Measurements from ENCODE around the gene LPP. TPM values are rescaled to one million over a fixed set of nuclear protein-coding genes. Genes with fewer than 3 reads are reported as not detected.

Gene LPP
- total and polyA plus RNA-seq, 2 donors (not counting 1 experiment from before 2014, with no cell fraction given): 7.6 to 81.7 TPM

DNA sequence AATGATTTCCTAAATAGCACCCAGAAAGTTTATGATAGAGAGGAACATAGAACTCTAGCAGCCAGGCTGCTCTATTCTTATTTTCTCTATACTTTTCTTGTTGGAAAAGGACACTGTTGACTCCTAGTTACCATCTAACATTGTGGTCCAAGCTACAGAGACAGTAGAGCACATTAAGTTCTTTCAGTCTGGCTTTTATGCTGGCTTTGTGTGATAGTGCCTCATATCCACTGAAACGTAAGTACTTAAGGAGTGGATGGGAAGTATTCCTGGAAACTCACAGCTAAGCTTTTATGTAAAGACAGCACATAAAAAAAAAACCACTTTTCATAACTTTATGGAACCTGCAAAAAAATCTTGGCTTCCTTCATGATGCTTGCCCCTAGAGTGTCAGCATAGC, 537.7 kb downstream of the LPP start:
- Histone ChIP-seq H3K79me2 (ENCODE audit: control insufficient read depth, insufficient read depth, low read length) (no peaks in the 10 kb centered on the region), H3K4me1 (ENCODE audit: control insufficient read depth in 2 of 2, insufficient read depth in 2 of 2, low read length in 2 of 2) (peaks cover 8 to 17% of the 10 kb centered on the region in 2 donors), H3K27ac (ENCODE audit: low read length in 2 of 2) (no peak overlapping the region), H4K20me1 (ENCODE audit: control insufficient read depth, insufficient read depth, low read length, poor library complexity, severe bottlenecking) (no peaks in the 10 kb centered on the region), H3K4me2 (replicated peaks; ENCODE audit: low read depth, low read length, poor library complexity, severe bottlenecking) (no peak overlapping the region), H2AFZ (ENCODE audit: insufficient read depth, low read depth, low read length, poor library complexity, severe bottlenecking) (no peak overlapping the region), H3K9ac (ENCODE audit: low read length) (no peak overlapping the region), H3K27me3 (replicated peaks in 1 of 4; ENCODE audit: control extremely low read depth in 1 of 4, control insufficient read depth in 3 of 4, insufficient read depth in 4 of 4, low read length in 3 of 4) (no peaks in the 10 kb centered on the region), H3K36me3 (replicated peaks in 1 of 2; ENCODE audit: control extremely low read depth in 1 of 2, control insufficient read depth in 1 of 2, extremely low read depth in 1 of 2, insufficient read depth in 2 of 2, low read length in 1 of 2) (no peaks in the 10 kb centered on the region), H3K4me3 (ENCODE audit: control extremely low read depth in 1 of 5, extremely low read depth in 1 of 5, insufficient read depth in 1 of 5, low read depth in 2 of 5, low read length in 4 of 5) (no peak overlapping the region), H3K9me3 (ENCODE audit: control extremely low read depth in 1 of 3, control insufficient read depth in 2 of 3, insufficient read depth in 1 of 3, low read length in 2 of 3) (no peaks in the 10 kb centered on the region)
- ChIA-PET CTCF (interaction anchor here (1.3 to 2.8 kb wide), 2 partner anchors 11 to 951 kb away, joined by 4 to 8 read pairs; no protein-coding TSS in a partner anchor), POLR2A (no interaction called here)
- intact Hi-C loops (cut with micrococcal nuclease): loop anchor here (5.0 kb wide), 1 partner anchor 84 kb away; no protein-coding TSS in a partner anchor
- no peak overlapping the region for H3K27ac Mint-ChIP-seq
- H3K4me3 Mint-ChIP-seq: no peak overlapping the region
- no peak for DNase-seq
- ATAC-seq (ENCODE audit: low read depth): no peak
- H3K27me3 Mint-ChIP-seq: no peaks in the 10 kb centered on the region
- TF ChIP-seq, protein P1, sequence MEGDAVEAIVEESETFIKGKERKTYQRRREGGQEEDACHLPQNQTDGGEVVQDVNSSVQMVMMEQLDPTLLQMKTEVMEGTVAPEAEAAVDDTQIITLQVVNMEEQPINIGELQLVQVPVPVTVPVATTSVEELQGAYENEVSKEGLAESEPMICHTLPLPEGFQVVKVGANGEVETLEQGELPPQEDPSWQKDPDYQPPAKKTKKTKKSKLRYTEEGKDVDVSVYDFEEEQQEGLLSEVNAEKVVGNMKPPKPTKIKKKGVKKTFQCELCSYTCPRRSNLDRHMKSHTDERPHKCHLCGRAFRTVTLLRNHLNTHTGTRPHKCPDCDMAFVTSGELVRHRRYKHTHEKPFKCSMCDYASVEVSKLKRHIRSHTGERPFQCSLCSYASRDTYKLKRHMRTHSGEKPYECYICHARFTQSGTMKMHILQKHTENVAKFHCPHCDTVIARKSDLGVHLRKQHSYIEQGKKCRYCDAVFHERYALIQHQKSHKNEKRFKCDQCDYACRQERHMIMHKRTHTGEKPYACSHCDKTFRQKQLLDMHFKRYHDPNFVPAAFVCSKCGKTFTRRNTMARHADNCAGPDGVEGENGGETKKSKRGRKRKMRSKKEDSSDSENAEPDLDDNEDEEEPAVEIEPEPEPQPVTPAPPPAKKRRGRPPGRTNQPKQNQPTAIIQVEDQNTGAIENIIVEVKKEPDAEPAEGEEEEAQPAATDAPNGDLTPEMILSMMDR (IDR thresholded peaks at IDR 0.05): no peak
- no peak for TF ChIP-seq EZH2 (IDR thresholded peaks at IDR 0.05; ENCODE audit: borderline replicate concordance, insufficient read depth, low read depth, low read length, poor library complexity, severe bottlenecking)
- no CpG with 5 or more reads among the region's 1 CpG for WGBS (ENCODE audit: insufficient coverage)
- H3K4me1 Mint-ChIP-seq: peaks cover 37% of the 10 kb centered on the region
- no peaks in the 10 kb centered on the region for H3K9me3 Mint-ChIP-seq (ENCODE audit: insufficient read depth)

DNA sequence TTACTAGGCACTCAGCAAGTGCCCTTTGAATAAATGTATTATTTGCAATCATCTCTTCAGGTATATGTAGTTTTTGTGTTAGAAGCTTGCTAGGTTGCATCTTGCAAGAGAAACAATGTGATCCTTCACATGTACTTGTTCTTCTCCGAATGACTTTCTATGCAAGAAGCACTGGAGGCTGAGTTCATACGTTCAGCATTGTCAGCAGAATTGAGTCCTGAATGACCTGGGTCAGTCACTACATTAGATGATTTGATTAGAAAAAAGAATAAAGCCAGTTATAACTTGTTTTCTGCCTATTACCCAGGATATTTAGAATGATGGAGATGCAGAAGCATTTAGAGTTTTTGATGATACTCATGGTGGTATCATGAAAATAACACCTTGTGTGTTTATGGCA, 538.7 kb downstream of the LPP start:
- 100% methylated on average over 2 of the region's 2 CpGs for WGBS (ENCODE audit: insufficient coverage)

More for the DNA sequence above, 538.7 kb downstream of the LPP start:
- Mint-ChIP-seq H3K27me3 (no peaks in the 10 kb centered on the region), H3K4me3 (no peak overlapping the region), H3K9me3 (ENCODE audit: insufficient read depth) (no peaks in the 10 kb centered on the region), H3K27ac (no peak overlapping the region), H3K4me1 (peaks cover 34% of the 10 kb centered on the region)
- H3K27ac ChIP-seq (ENCODE audit: low read length in 2 of 2): no peak overlapping the region
- CTCF ChIA-PET: interaction anchor here (1.7 kb wide), 1 partner anchor 952 kb away, joined by 5 read pairs; no protein-coding TSS in a partner anchor
- no peak overlapping the region for H3K4me3 ChIP-seq (ENCODE audit: control extremely low read depth in 1 of 5, extremely low read depth in 1 of 5, insufficient read depth in 1 of 5, low read depth in 2 of 5, low read length in 4 of 5)
- intact Hi-C loops (cut with micrococcal nuclease): loop anchor here (5.0 kb wide), 1 partner anchor 85 kb away; no protein-coding TSS in a partner anchor
- no peak overlapping the region for H2AFZ ChIP-seq (ENCODE audit: insufficient read depth, low read depth, low read length, poor library complexity, severe bottlenecking)
- ATAC-seq (ENCODE audit: low read depth): no peak
- no peaks in the 10 kb centered on the region for H3K79me2 ChIP-seq (ENCODE audit: control insufficient read depth, insufficient read depth, low read length)
- no peak overlapping the region for H3K9ac ChIP-seq (ENCODE audit: low read length)
- H4K20me1 ChIP-seq (ENCODE audit: control insufficient read depth, insufficient read depth, low read length, poor library complexity, severe bottlenecking): no peaks in the 10 kb centered on the region
- H3K4me1 ChIP-seq (ENCODE audit: control insufficient read depth in 2 of 2, insufficient read depth in 2 of 2, low read length in 2 of 2): peaks cover 5 to 15% of the 10 kb centered on the region in 2 donors
- POLR2A ChIA-PET: no interaction called here
- H3K36me3 ChIP-seq (replicated peaks in 1 of 2; ENCODE audit: control extremely low read depth in 1 of 2, control insufficient read depth in 1 of 2, extremely low read depth in 1 of 2, insufficient read depth in 2 of 2, low read length in 1 of 2): no peaks in the 10 kb centered on the region
- no peak for DNase-seq
- H3K27me3 ChIP-seq (replicated peaks in 1 of 4; ENCODE audit: control extremely low read depth in 1 of 4, control insufficient read depth in 3 of 4, insufficient read depth in 4 of 4, low read length in 3 of 4): no peaks in the 10 kb centered on the region
- no peak overlapping the region for H3K4me2 ChIP-seq (replicated peaks; ENCODE audit: low read depth, low read length, poor library complexity, severe bottlenecking)
- H3K9me3 ChIP-seq (ENCODE audit: control extremely low read depth in 1 of 3, control insufficient read depth in 2 of 3, insufficient read depth in 1 of 3, low read length in 2 of 3): no peaks in the 10 kb centered on the region
- TF ChIP-seq, protein P1 (IDR thresholded peaks at IDR 0.05): no peak
- no peak for TF ChIP-seq EZH2 (IDR thresholded peaks at IDR 0.05; ENCODE audit: borderline replicate concordance, insufficient read depth, low read depth, low read length, poor library complexity, severe bottlenecking)
